Trophoblast cell (in vitro differentiated cells and primary cell): ENCODE measurements around the gene PNPLA2.

Source experiments
- DNase-seq, 2 donors: peaks; one replicate each; pipeline ENCODE4 v3.0.0-alpha.2; 2016
- H2AFZ ChIP-seq: 2 replicates; pipeline ENCODE4 v1.6.1; 2013; ENCODE audit warnings: low read length, moderate library complexity, mild to moderate bottlenecking; ENCODE audit not compliant: insufficient read depth, poor library complexity
- H2AK5ac ChIP-seq: 2 replicates; pipeline ENCODE4 v1.6.1; 2013; ENCODE audit warnings: mild to moderate bottlenecking, low read length
- H2BK120ac ChIP-seq: 2 replicates; pipeline ENCODE4 v1.6.1; 2013; ENCODE audit warnings: low read length, mild to moderate bottlenecking, moderate library complexity; ENCODE audit not compliant: insufficient read depth, poor library complexity
- H2BK12ac ChIP-seq: 2 replicates; pipeline ENCODE4 v1.6.1; 2013; ENCODE audit warnings: mild to moderate bottlenecking, low read length, moderate library complexity
- H2BK5ac ChIP-seq: 2 replicates; pipeline ENCODE4 v1.6.1; 2013; ENCODE audit warnings: low read length, low read depth, moderate library complexity, mild to moderate bottlenecking; ENCODE audit not compliant: poor library complexity
- H3K14ac ChIP-seq: 2 replicates; pipeline ENCODE4 v1.6.1; 2013; ENCODE audit warnings: mild to moderate bottlenecking, low read length
- H3K18ac ChIP-seq: 2 replicates; pipeline ENCODE4 v1.6.1; 2013; ENCODE audit warnings: mild to moderate bottlenecking, low read length
- H3K23ac ChIP-seq: 2 replicates; pipeline ENCODE4 v1.6.1; 2013; ENCODE audit warnings: low read length
- H3K27ac ChIP-seq: 2 replicates; pipeline ENCODE4 v1.5.1; 2013; ENCODE audit warnings: low read depth, mild to moderate bottlenecking, inconsistent platforms, low read length, moderate library complexity
- H3K27me3 ChIP-seq: 2 replicates; pipeline ENCODE4 v1.6.1; 2013; ENCODE audit warnings: inconsistent platforms, mild to moderate bottlenecking, low read length, moderate library complexity; ENCODE audit not compliant: insufficient read depth
- H3K36me3 ChIP-seq, 2 experiments: 1 replicate in 1 of 2; 2 replicates in 1 of 2; pipeline ENCODE4 v1.6.1; 2013; ENCODE audit warnings: low read length in 2 of 2, mild to moderate bottlenecking in 2 of 2, moderate library complexity in 1 of 2; ENCODE audit not compliant: insufficient read depth in 2 of 2, control insufficient read depth in 1 of 2
- H3K4ac ChIP-seq: 2 replicates; pipeline ENCODE4 v1.6.1; 2013; ENCODE audit warnings: low read depth, mild to moderate bottlenecking, low read length, moderate library complexity
- H3K4me1 ChIP-seq, 2 experiments: 1 replicate in 1 of 2; 2 replicates in 1 of 2; pipeline ENCODE4 v1.6.1; 2013; ENCODE audit warnings: low read length in 2 of 2, mild to moderate bottlenecking in 2 of 2, moderate library complexity in 1 of 2; ENCODE audit not compliant: insufficient read depth in 2 of 2, control insufficient read depth in 1 of 2
- H3K4me2 ChIP-seq: 2 replicates; pipeline ENCODE4 v1.6.1; 2013; ENCODE audit warnings: inconsistent platforms, mild to moderate bottlenecking, low read length, moderate library complexity
- H3K4me3 ChIP-seq: 2 replicates; pipeline ENCODE4 v1.5.1; 2013; ENCODE audit warnings: mild to moderate bottlenecking, low read depth, low read length, inconsistent platforms
- H3K79me1 ChIP-seq: one replicate; pipeline ENCODE4 v1.6.1; 2013; ENCODE audit warnings: low read length
- H3K79me2 ChIP-seq: 2 replicates; pipeline ENCODE4 v1.6.1; 2013; ENCODE audit warnings: low read length, mild to moderate bottlenecking; ENCODE audit not compliant: control insufficient read depth, insufficient read depth, poor library complexity
- H3K9ac ChIP-seq: 2 replicates; pipeline ENCODE4 v1.6.1; 2013; ENCODE audit warnings: mild to moderate bottlenecking, low read length
- H3K9me3 ChIP-seq: 2 replicates; pipeline ENCODE4 v1.6.1; 2013; ENCODE audit warnings: low read depth, mild to moderate bottlenecking, control low read depth, inconsistent platforms, low read length; ENCODE audit not compliant: insufficient read depth
- H4K12ac ChIP-seq: 2 replicates; pipeline ENCODE4 v1.6.1; 2013; ENCODE audit warnings: low read depth, mild to moderate bottlenecking, low read length, moderate library complexity
- H4K8ac ChIP-seq: 2 replicates; pipeline ENCODE4 v1.6.1; 2013; ENCODE audit warnings: low read depth, mild to moderate bottlenecking, low read length, moderate library complexity
- H4K91ac ChIP-seq: one replicate; pipeline ENCODE4 v1.6.1; 2013; ENCODE audit warnings: low read depth, mild to moderate bottlenecking, low read length, moderate library complexity
- WGBS: extraction: QIAGEN DNeasy Blood & Tissue Kit; methylation state at CpG from one replicate; pipeline ENCODE4 v1.1.7; 2013; ENCODE audit warnings: missing lambda C conversion rate; ENCODE audit not compliant: insufficient read length, insufficient coverage; ENCODE audit errors: extremely low coverage; 5-methylcytosine and 5-hydroxymethylcytosine counted together

Gene PNPLA2

GRCh38 chr11:838441-839279, 19.9 kb downstream of the PNPLA2 start:
- Histone ChIP-seq H3K4ac (no peak overlapping the region), H3K79me1 (peaks cover 13% of the 10 kb centered on the region), H3K4me1 (peaks cover 21 to 23% of the 10 kb centered on the region in 2 experiments), H4K12ac (no peak overlapping the region), H3K4me3 (no peak overlapping the region), H3K23ac (no peak overlapping the region), H2BK120ac (no peak overlapping the region), H2BK5ac (no peak overlapping the region), H3K18ac (no peak overlapping the region), H3K36me3 (peaks cover 55 to 59% of the 10 kb centered on the region in 2 experiments), H3K9me3 (no peaks in the 10 kb centered on the region), H3K27me3 (no peaks in the 10 kb centered on the region), H2AFZ (no peak overlapping the region), H3K27ac (no peak overlapping the region), H3K4me2 (no peak overlapping the region), H3K79me2 (peaks cover 14% of the 10 kb centered on the region), H4K91ac (no peak overlapping the region), H3K9ac (no peak overlapping the region), H2BK12ac (no peak overlapping the region), H2AK5ac (no peak overlapping the region), H3K14ac (no peak overlapping the region), H4K8ac (no peak overlapping the region)
- no CpG with 5 or more reads among the region's 17 CpGs for WGBS
- DNase-seq: no peak

GRCh38 chr11:839280-839623, 20.5 kb downstream of the PNPLA2 start:
- Histone ChIP-seq H3K36me3 (peaks cover 55 to 59% of the 10 kb centered on the region in 2 experiments), H4K8ac (no peak overlapping the region), H2AK5ac (no peak overlapping the region), H3K4me3 (no peak overlapping the region), H2AFZ (no peak overlapping the region), H3K4me1 (peaks cover 22 to 25% of the 10 kb centered on the region in 2 experiments), H4K12ac (no peak overlapping the region), H2BK120ac (no peak overlapping the region), H2BK12ac (no peak overlapping the region), H3K14ac (no peak overlapping the region), H3K23ac (no peak overlapping the region), H3K18ac (no peak overlapping the region), H3K27me3 (no peaks in the 10 kb centered on the region), H3K79me1 (peaks cover 13% of the 10 kb centered on the region), H3K9ac (no peak overlapping the region), H3K27ac (no peak overlapping the region), H3K79me2 (peaks cover 10% of the 10 kb centered on the region), H3K4ac (no peak overlapping the region), H4K91ac (no peak overlapping the region), H3K9me3 (no peaks in the 10 kb centered on the region), H3K4me2 (no peak overlapping the region), H2BK5ac (no peak overlapping the region)
- no CpG with 5 or more reads among the region's 5 CpGs for WGBS
- no peak for DNase-seq

- Histone ChIP-seq H3K14ac (no peak overlapping the region), H3K4ac (no peak overlapping the region), H2BK12ac (no peak overlapping the region), H3K79me2 (peaks cover 10% of the 10 kb centered on the region), H4K8ac (no peak overlapping the region), H4K91ac (no peak overlapping the region), H3K36me3 (peaks cover 53 to 56% of the 10 kb centered on the region in 2 experiments), H3K18ac (no peak overlapping the region), H2AFZ (no peak overlapping the region), H2BK120ac (no peak overlapping the region), H2AK5ac (no peak overlapping the region), H3K79me1 (peaks cover 13% of the 10 kb centered on the region), H3K9me3 (no peaks in the 10 kb centered on the region), H3K27me3 (no peaks in the 10 kb centered on the region), H3K9ac (no peak overlapping the region), H3K4me1 (peaks cover 17 to 23% of the 10 kb centered on the region in 2 experiments), H3K23ac (no peak overlapping the region), H2BK5ac (no peak overlapping the region), H4K12ac (no peak overlapping the region), H3K27ac (no peak overlapping the region), H3K4me2 (no peak overlapping the region), H3K4me3 (no peak overlapping the region)
- no peak for DNase-seq
- no CpG with 5 or more reads among the region's 25 CpGs for WGBS
Measured at GRCh38 chr11:839875-840617, 21.3 kb downstream of the PNPLA2 start.

GRCh38 chr11:841981-842369, 23.3 kb downstream of the PNPLA2 start:
- Histone ChIP-seq H3K18ac (peak overlapping the region; percentile 86), H2BK5ac (peak overlapping the region; percentile 99), H4K12ac (peak overlapping the region; percentile 76), H2AK5ac (peak overlapping the region; percentile 44), H3K79me1 (peaks cover 13% of the 10 kb centered on the region), H3K23ac (no peak overlapping the region), H3K4me1 (peaks cover 19 to 25% of the 10 kb centered on the region in 2 experiments), H3K4me2 (peak overlapping the region; percentile 88), H2BK12ac (no peak overlapping the region), H4K91ac (peak overlapping the region; percentile 99), H2BK120ac (no peak overlapping the region), H3K14ac (peak overlapping the region; percentile 68), H3K9ac (peak overlapping the region; percentile 91), H3K79me2 (peaks cover 10% of the 10 kb centered on the region), H4K8ac (peak overlapping the region; percentile 55), H3K27me3 (no peaks in the 10 kb centered on the region), H3K36me3 (peaks cover 41 to 44% of the 10 kb centered on the region in 2 experiments), H3K9me3 (no peaks in the 10 kb centered on the region), H2AFZ (peak overlapping the region; percentile 90), H3K4me3 (peak overlapping the region; percentile 97), H3K27ac (peak overlapping the region; percentile 76), H3K4ac (peak overlapping the region; percentile 70)
- DNase-seq: peak in 1 of 2 donors; percentile 57
- no CpG with 5 or more reads among the region's 27 CpGs for WGBS
